Left ventricle myocardium inferior (tissue), 1 donor: ENCODE results near the gene LPIN3. TPM values are rescaled to one million over a fixed set of nuclear protein-coding genes. Genes with fewer than 3 reads are reported as not detected.

Experiments
- DNase-seq: peaks from one replicate; pipeline ENCODE4 v3.0.0-alpha.2; 2020
- H3K27ac ChIP-seq: fragments of 200-600 bp; replicated peaks from 2 replicates; pipeline ENCODE4 v1.8.0; 2021
- H3K27me3 ChIP-seq: fragments of 200-600 bp; 2 replicates; pipeline ENCODE4 v1.8.0; 2021; ENCODE audit warnings: low read depth
- H3K36me3 ChIP-seq: fragments of 200-600 bp; 2 replicates; pipeline ENCODE4 v1.8.0; 2021
- H3K4me1 ChIP-seq: fragments of 200-600 bp; 2 replicates; pipeline ENCODE4 v1.8.0; 2021
- H3K4me3 ChIP-seq: fragments of 200-600 bp; 2 replicates; pipeline ENCODE4 v1.8.0; 2021; ENCODE audit warnings: mild to moderate bottlenecking, moderate library complexity
- H3K9me3 ChIP-seq: fragments of 200-600 bp; replicated peaks from 2 replicates; pipeline ENCODE4 v1.8.0; 2021
- CTCF ChIP-seq: fragments of 200-600 bp; IDR thresholded peaks from 2 replicates; pipeline ENCODE4 v1.8.0; 2021; ENCODE audit warnings: antibody characterized with exemption, mild to moderate bottlenecking, borderline replicate concordance
- intact Hi-C: fragments of 100-400 bp; cut with micrococcal nuclease; formaldehyde crosslinking; loops from one replicate; pipeline ENCODE4 v1.11.0; 2022
- long read RNA-seq: library from polyadenylated mRNA; unstranded; transcript quantifications from one replicate; pipeline ENCODE4 v2.0.0, GENCODE V29; 2021
- total RNA-seq: library from RNA; stranded (reverse); fragmentation: NEBNext Ultra II Directional; extraction: Animal tissue kit (Norgen Biotek cat#: 25700); gene quantifications from one replicate; pipeline ENCODE4 v1.2.1, GENCODE V29; 2021
- donor health status: DM: no; HTN: yes; CAD: no; lungs with severe emphysema.

The LPIN3 gene
- total RNA-seq: 19.9 TPM
- long read RNA-seq, partial matches to known transcripts: 1 of 5 reads
- long read RNA-seq, other reads (novel, unspliced or antisense): 4 of 5 reads

GRCh38 chr20:41340327-41341055, at the start of gene LPIN3:
Gene LPIN3, plus strand, starts transcription at chr20:41340821. Its CDS starts 4,983 bp downstream, at chr20:41345804.
- Histone ChIP-seq H3K9me3 (no peaks in the 10 kb centered on the region), H3K36me3 (peaks cover 1% of the 10 kb centered on the region), H3K27ac (peak within 1 kb of the TSS; percentile 91), H3K4me1 (peaks cover 41% of the 10 kb centered on the region), H3K4me3 (peak within 1 kb of the TSS; percentile 72), H3K27me3 (no peaks in the 10 kb centered on the region)
- no peak for TF ChIP-seq CTCF
- intact Hi-C loops: loop anchor here (5.0 kb wide), 1 partner anchor 72 kb away; no protein-coding TSS in a partner anchor
- peak; percentile 92 for DNase-seq

DNA sequence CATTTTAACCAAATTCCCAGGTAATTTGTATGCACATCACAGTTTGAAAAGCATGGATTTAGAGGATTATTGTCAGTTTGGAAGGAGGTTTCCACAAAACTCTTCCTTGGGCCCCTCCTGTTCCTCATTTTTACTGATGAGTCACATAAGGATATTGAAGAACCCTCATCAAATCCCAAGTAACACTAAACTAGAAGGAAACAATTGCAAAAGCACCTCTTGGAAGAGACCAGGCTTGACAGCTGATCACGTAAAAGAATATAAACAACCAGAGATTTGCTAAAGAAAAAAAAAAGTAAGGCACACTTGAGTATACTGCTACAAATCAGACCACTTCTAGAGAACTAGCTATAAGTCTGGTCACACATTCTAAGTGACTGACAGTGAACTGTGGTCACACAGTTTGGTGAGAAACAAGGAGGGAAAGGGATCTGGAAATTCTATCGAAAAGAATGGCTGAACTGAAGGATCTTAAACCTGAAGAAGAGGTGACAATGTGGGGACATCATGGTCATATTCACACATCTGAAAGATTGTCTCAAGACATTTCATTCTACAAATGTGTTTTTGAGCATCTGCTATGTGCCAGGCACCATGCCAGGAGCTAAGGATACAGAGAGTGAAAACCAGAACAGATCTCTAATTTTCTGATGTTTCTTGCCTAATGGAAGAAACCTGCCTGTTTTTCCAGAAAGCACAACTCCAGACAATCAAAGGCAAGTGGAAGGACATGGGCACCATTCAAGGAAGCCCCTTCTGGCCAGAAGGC, 47.2 kb upstream of the LPIN3 start:
- intact Hi-C loops: no loop called here
- DNase-seq: no peak
- H3K4me1 ChIP-seq: peaks cover 40% of the 10 kb centered on the region
- H3K36me3 ChIP-seq: no peaks in the 10 kb centered on the region
- no peak for TF ChIP-seq CTCF
- H3K27ac ChIP-seq: peak overlapping the region; percentile 33
- H3K4me3 ChIP-seq: no peak overlapping the region
- H3K9me3 ChIP-seq: no peaks in the 10 kb centered on the region
- H3K27me3 ChIP-seq: no peaks in the 10 kb centered on the region

DNA sequence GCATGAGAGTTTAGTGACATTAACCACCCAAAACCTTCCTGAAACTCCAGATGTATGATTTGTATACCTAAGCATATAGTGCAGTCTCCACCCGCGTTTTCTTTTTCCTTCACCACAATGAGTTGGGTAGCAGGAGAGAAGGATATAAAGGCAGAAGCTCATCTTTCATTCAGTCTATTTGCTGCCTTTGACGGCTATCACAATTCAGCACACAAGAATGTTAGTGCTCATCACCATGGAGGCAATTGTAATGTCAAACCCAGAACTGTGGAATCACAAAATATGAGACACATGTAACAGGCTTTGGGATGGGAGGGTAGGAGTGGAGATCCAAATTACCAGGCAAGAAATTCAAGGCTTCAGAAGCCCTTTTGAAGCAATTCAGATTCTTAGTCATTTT, 40.7 kb upstream of the LPIN3 start:
- no peaks in the 10 kb centered on the region for H3K9me3 ChIP-seq
- no peak for TF ChIP-seq CTCF
- intact Hi-C loops: no loop called here
- H3K27ac ChIP-seq: no peak overlapping the region
- no peak for DNase-seq
- H3K36me3 ChIP-seq: no peaks in the 10 kb centered on the region
- no peak overlapping the region for H3K4me3 ChIP-seq
- H3K27me3 ChIP-seq: no peaks in the 10 kb centered on the region
- H3K4me1 ChIP-seq: peaks cover 53% of the 10 kb centered on the region

GRCh38 chr20:41300383-41300782, 40.2 kb upstream of the LPIN3 start:
- Histone ChIP-seq H3K4me3 (no peak overlapping the region), H3K36me3 (no peaks in the 10 kb centered on the region), H3K27me3 (no peaks in the 10 kb centered on the region), H3K27ac (peak overlapping the region; percentile 52), H3K4me1 (peaks cover 58% of the 10 kb centered on the region), H3K9me3 (no peaks in the 10 kb centered on the region)
- TF ChIP-seq CTCF: no peak
- no peak for DNase-seq
- intact Hi-C loops: no loop called here

DNA sequence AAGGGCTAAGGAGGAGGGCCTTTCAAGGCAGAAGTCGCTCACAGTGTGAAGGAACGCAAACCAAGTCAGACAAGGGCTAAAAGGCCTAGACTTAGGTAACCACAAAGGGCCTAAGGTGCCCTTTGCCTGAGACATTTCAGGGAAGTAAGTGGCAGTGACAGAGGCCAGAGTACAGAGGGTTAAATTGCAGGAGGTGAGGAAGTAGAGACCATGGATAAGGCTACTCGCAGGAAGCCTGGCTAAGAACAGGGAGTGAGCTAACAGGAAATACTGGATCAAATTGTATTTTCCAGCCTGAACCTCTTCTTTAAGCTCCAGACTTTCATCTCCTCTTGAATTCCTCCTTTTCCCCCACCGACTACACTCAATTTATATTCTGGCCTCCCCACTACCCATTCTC, 39.7 kb upstream of the LPIN3 start:
- Histone ChIP-seq H3K27me3 (no peaks in the 10 kb centered on the region), H3K27ac (peak overlapping the region; percentile 52)

More for the DNA sequence above, 39.7 kb upstream of the LPIN3 start:
- Histone ChIP-seq H3K4me1 (peaks cover 54% of the 10 kb centered on the region), H3K4me3 (no peak overlapping the region), H3K36me3 (no peaks in the 10 kb centered on the region), H3K9me3 (no peaks in the 10 kb centered on the region)
- no peak for DNase-seq
- intact Hi-C loops: no loop called here
- no peak for TF ChIP-seq CTCF
